ENCODE results near the gene DDIT4L. TPM values are rescaled to one million over a fixed set of nuclear protein-coding genes. Genes with fewer than 3 reads are reported as not detected.

DDIT4L gene
- polyA plus RNA-seq, 1 of the 3 experiments (the other 2 are of a cell fraction): 2.1 TPM

GRCh38 chr4:100162027-100162685, 28.1 kb downstream of the DDIT4L start:
- no peaks in the 10 kb centered on the region for H3K27me3 ChIP-seq (ENCODE audit: insufficient read depth)
- TF ChIP-seq NRF1 (IDR thresholded peaks at IDR 0.05; ENCODE audit: low read depth, low read length) (no peak), RFX5 (IDR thresholded peaks at IDR 0.05; ENCODE audit: low read length) (no peak), ELF1 (IDR thresholded peaks at IDR 0.05) (no peak), MAX (IDR thresholded peaks at IDR 0.05; ENCODE audit: low read depth) (no peak), FOXM1 (IDR thresholded peaks at IDR 0.05; ENCODE audit: low read depth) (no peak), RXRA (IDR thresholded peaks at IDR 0.05; ENCODE audit: borderline replicate concordance, low read depth) (no peak), SMC3 (IDR thresholded peaks at IDR 0.05; ENCODE audit: low read depth, low read length) (no peak), FOXJ3 (CRISPR knock-in tag; IDR thresholded peaks at IDR 0.05) (no peak), RAD21 (IDR thresholded peaks at IDR 0.05; ENCODE audit: low read length) (no peak), EP300 (IDR thresholded peaks at IDR 0.05; ENCODE audit: borderline replicate concordance in 1 of 2, low read depth in 1 of 2, low read length in 1 of 2) (no peak), SIN3A (IDR thresholded peaks at IDR 0.05; ENCODE audit: borderline replicate concordance, low read depth, low read length) (no peak), EZH2phosphoT487 (IDR thresholded peaks at IDR 0.05; ENCODE audit: borderline replicate concordance, low read depth) (no peak)
- TF ChIP-seq, protein P1, sequence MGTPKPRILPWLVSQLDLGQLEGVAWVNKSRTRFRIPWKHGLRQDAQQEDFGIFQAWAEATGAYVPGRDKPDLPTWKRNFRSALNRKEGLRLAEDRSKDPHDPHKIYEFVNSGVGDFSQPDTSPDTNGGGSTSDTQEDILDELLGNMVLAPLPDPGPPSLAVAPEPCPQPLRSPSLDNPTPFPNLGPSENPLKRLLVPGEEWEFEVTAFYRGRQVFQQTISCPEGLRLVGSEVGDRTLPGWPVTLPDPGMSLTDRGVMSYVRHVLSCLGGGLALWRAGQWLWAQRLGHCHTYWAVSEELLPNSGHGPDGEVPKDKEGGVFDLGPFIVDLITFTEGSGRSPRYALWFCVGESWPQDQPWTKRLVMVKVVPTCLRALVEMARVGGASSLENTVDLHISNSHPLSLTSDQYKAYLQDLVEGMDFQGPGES (IDR thresholded peaks at IDR 0.05; ENCODE audit: low read depth, low read length): no peak
- TF ChIP-seq, protein P2, sequence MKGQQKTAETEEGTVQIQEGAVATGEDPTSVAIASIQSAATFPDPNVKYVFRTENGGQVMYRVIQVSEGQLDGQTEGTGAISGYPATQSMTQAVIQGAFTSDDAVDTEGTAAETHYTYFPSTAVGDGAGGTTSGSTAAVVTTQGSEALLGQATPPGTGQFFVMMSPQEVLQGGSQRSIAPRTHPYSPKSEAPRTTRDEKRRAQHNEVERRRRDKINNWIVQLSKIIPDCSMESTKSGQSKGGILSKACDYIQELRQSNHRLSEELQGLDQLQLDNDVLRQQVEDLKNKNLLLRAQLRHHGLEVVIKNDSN (IDR thresholded peaks at IDR 0.05; ENCODE audit: borderline replicate concordance, low read depth): no peak
- H3F3A ChIP-seq (replicated peaks; ENCODE audit: insufficient read depth): no peaks in the 10 kb centered on the region
- no peaks in the 10 kb centered on the region; a peak in 2 of 4 replicates for H3K4me1 ChIP-seq (ENCODE audit: control insufficient read depth in 1 of 2, insufficient read depth in 2 of 2, low read depth in 1 of 2, low read length in 1 of 2)
- H3K9ac ChIP-seq: no peak overlapping the region
- no peak for DNase-seq
- no peaks in the 10 kb centered on the region for H3K36me3 ChIP-seq (replicated peaks in 1 of 2; ENCODE audit: control insufficient read depth in 1 of 2, insufficient read depth in 2 of 2, low read length in 1 of 2)
- H3K4me2 ChIP-seq: no peak overlapping the region
- no peaks in the 10 kb centered on the region for H3K9me3 ChIP-seq
- no peak overlapping the region for H3K27ac ChIP-seq (ENCODE audit: low read depth in 2 of 2, low read length in 1 of 2)
- no peaks in the 10 kb centered on the region for H4K20me1 ChIP-seq (ENCODE audit: insufficient read depth)
- CTCF ChIA-PET: no interaction called here
- H3K9me2 ChIP-seq: no peaks in the 10 kb centered on the region
- H3K4me3 ChIP-seq (ENCODE audit: low read depth in 2 of 2, low read length in 1 of 2): no peak overlapping the region
- no peaks in the 10 kb centered on the region for H3K79me2 ChIP-seq (ENCODE audit: insufficient read depth)
- H2AFZ ChIP-seq (ENCODE audit: low read depth): no peak overlapping the region
- POLR2A ChIA-PET: no interaction called here
- 56% methylated on average over 3 of the region's 3 CpGs for WGBS (ENCODE audit: low lambda C conversion rate)

DNA sequence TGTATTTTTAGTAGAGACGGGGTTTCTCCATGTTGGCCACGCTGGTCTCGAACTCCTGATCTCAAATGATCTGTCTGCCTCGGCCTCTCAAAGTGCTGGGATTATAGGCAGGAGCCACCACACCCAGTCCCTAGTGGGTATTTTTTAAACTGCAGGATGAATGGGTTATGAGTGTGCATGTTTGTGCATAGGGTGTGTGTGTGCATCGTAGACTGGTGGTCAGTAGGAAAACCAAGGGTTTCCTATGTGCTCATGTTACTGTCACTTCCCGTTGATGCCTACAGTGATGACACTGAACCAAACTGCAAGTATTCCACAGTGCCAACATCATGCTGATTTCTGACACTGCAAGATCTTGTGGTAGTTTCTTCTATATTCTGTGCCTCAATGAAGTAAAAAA, 41.1 kb downstream of the DDIT4L start:
- TF ChIP-seq EP300 (IDR thresholded peaks at IDR 0.05; ENCODE audit: borderline replicate concordance in 1 of 2, low read depth in 1 of 2, low read length in 1 of 2) (no peak), RAD21 (IDR thresholded peaks at IDR 0.05; ENCODE audit: low read length) (no peak), MEF2A (IDR thresholded peaks at IDR 0.05; ENCODE audit: borderline replicate concordance, low read depth) (no peak), RXRA (IDR thresholded peaks at IDR 0.05; ENCODE audit: borderline replicate concordance, low read depth) (no peak), EZH2phosphoT487 (IDR thresholded peaks at IDR 0.05; ENCODE audit: borderline replicate concordance, low read depth) (no peak), FOSL2 (IDR thresholded peaks at IDR 0.05; ENCODE audit: borderline replicate concordance, low read depth) (no peak)
- TF ChIP-seq, protein P1 (IDR thresholded peaks at IDR 0.05; ENCODE audit: low read depth, low read length): no peak
- 78% methylated on average over 6 of the region's 6 CpGs for WGBS (ENCODE audit: low lambda C conversion rate)
- H3K4me2 ChIP-seq: no peak overlapping the region

More for the DNA sequence above, 41.1 kb downstream of the DDIT4L start:
- no peak overlapping the region for H2AFZ ChIP-seq (ENCODE audit: low read depth)
- no peaks in the 10 kb centered on the region for H3K9me3 ChIP-seq
- H3K4me3 ChIP-seq (ENCODE audit: low read depth in 2 of 2, low read length in 1 of 2): no peak overlapping the region
- H3K4me1 ChIP-seq (ENCODE audit: control insufficient read depth in 1 of 2, insufficient read depth in 2 of 2, low read depth in 1 of 2, low read length in 1 of 2): no peaks in the 10 kb centered on the region; a peak in 1 of 4 replicates
- no peaks in the 10 kb centered on the region for H4K20me1 ChIP-seq (ENCODE audit: insufficient read depth)
- DNase-seq: no peak
- CTCF ChIA-PET: no interaction called here
- no peak overlapping the region for H3K27ac ChIP-seq (ENCODE audit: low read depth in 2 of 2, low read length in 1 of 2)
- no peaks in the 10 kb centered on the region for H3K27me3 ChIP-seq (ENCODE audit: insufficient read depth)
- H3K9ac ChIP-seq: no peak overlapping the region
- no peaks in the 10 kb centered on the region for H3K9me2 ChIP-seq
- H3F3A ChIP-seq (replicated peaks; ENCODE audit: insufficient read depth): no peaks in the 10 kb centered on the region
- H3K79me2 ChIP-seq (ENCODE audit: insufficient read depth): no peaks in the 10 kb centered on the region
- POLR2A ChIA-PET: no interaction called here
- H3K36me3 ChIP-seq (replicated peaks in 1 of 2; ENCODE audit: control insufficient read depth in 1 of 2, insufficient read depth in 2 of 2, low read length in 1 of 2): no peaks in the 10 kb centered on the region
